K562 (cell line): ENCODE results near the gene SLC4A1. TPM values are rescaled to one million over a fixed set of nuclear protein-coding genes. Genes with fewer than 3 reads are reported as not detected.

ENCODE experiments used
- ATAC-seq: fragments of 200-7000 bp; cut with Tn5 transposase; 3 replicates; pipeline ENCODE4 v1.9.1; 2020; ENCODE audit warnings: moderate library complexity
- BruUV-seq: library from RNA; stranded (reverse); fragments of 400-500 nt; replicated peaks from 2 replicates; lab custom pipeline; 2021; lab: Mats Ljungman, UMichigan
- CTCF ChIA-PET: fragments of 300-600 bp; formaldehyde crosslinking; extraction: SDS; loops from one replicate; lab custom pipeline; 2021; ENCODE audit warnings: low intra/inter-chr PET ratio; lab: Yijun Ruan, JAX
- POLR2A ChIA-PET: fragments of 300-600, 350-650 bp; sonication (Branson Sonifier 250); formaldehyde crosslinking; extraction: SDS; loops from one replicate; lab custom pipeline; 2021; ENCODE audit warnings: antibody characterized with exemption, inconsistent platforms; lab: Yijun Ruan, JAX
- DNase-seq, 4 experiments: peaks; one replicate each; pipeline versions ENCODE4 v3.0.0 to v3.0.0-alpha.2; 2011 to 2018; ENCODE audit warnings: low spot score in 3 of 4, mixed read lengths in 3 of 4; ENCODE audit errors: extremely low read depth in 1 of 4
- FAIRE-seq: peaks from 2 replicates; lab custom pipeline; 2011; peaks lifted over from hg19 to GRCh38; lab: Jason Lieb, UNC
- H2AFZ ChIP-seq: 2 replicates; pipeline ENCODE4 v1.6.0; 2011; ENCODE audit warnings: low read depth, low read length, control low read depth, inconsistent platforms
- H3K27ac ChIP-seq: fragments of 200-600 bp; 3 replicates; pipeline ENCODE4 v1.8.0; 2011; ENCODE audit warnings: low read depth, mild to moderate bottlenecking, control low read depth, inconsistent platforms, low read length, moderate library complexity, mixed read lengths; ENCODE audit errors: extremely low read depth
- H3K27me3 ChIP-seq, 2 experiments: fragments of 300-600 bp in 1 of 2; 2 replicates in 1 of 2; 3 replicates in 1 of 2; pipeline versions ENCODE4 v1.6.0 to v1.8.0; 2011; ENCODE audit warnings: inconsistent platforms in 2 of 2, low read length in 2 of 2, mild to moderate bottlenecking in 1 of 2, mixed read lengths in 1 of 2, moderate library complexity in 1 of 2; ENCODE audit not compliant: control insufficient read depth in 2 of 2, insufficient read depth in 2 of 2
- H3K36me3 ChIP-seq: fragments of 300-600 bp; 3 replicates; pipeline ENCODE4 v1.8.0; 2011; ENCODE audit warnings: mild to moderate bottlenecking, low read length, inconsistent platforms; ENCODE audit not compliant: control insufficient read depth, insufficient read depth
- H3K4me1 ChIP-seq, 2 experiments: fragments of 200-600 bp in 1 of 2; replicated peaks in 1 of 2; 2 replicates in 1 of 2; 3 replicates in 1 of 2; pipeline versions ENCODE4 v1.5.1 to v1.8.0; 2011; ENCODE audit warnings: inconsistent platforms in 2 of 2, low read length in 2 of 2, mild to moderate bottlenecking in 1 of 2, mixed read lengths in 1 of 2, moderate library complexity in 1 of 2; ENCODE audit not compliant: control insufficient read depth in 2 of 2, insufficient read depth in 2 of 2
- H3K4me2 ChIP-seq: 2 replicates; pipeline ENCODE4 v1.6.1; 2011; ENCODE audit warnings: low read length, control low read depth, inconsistent platforms, mixed read lengths; ENCODE audit not compliant: insufficient read depth
- H3K4me3 ChIP-seq: fragments of 200-600 bp; sonication (generic), shearing (Covaris generic); 2 replicates; pipeline ENCODE4 v1.5.1; 2016; ENCODE audit warnings: control low read depth, inconsistent platforms
- H3K79me2 ChIP-seq: fragments of 200-600 bp; 3 replicates; pipeline ENCODE4 v1.8.0; 2011; ENCODE audit warnings: low read length, inconsistent platforms; ENCODE audit not compliant: control insufficient read depth, insufficient read depth
- H3K9ac ChIP-seq, 2 experiments: 2 replicates each; pipeline versions ENCODE4 v1.6.0 to v1.6.1; 2011; ENCODE audit warnings: low read depth in 2 of 2, low read length in 2 of 2, control low read depth in 1 of 2, inconsistent platforms in 1 of 2, mild to moderate bottlenecking in 1 of 2, mixed read lengths in 1 of 2; ENCODE audit not compliant: insufficient read depth in 1 of 2
- H3K9me1 ChIP-seq: one replicate; pipeline ENCODE4 v1.6.0; 2011; ENCODE audit warnings: inconsistent platforms, mild to moderate bottlenecking, low read length, moderate library complexity; ENCODE audit not compliant: control insufficient read depth, insufficient read depth
- H3K9me3 ChIP-seq: replicated peaks from 2 replicates; pipeline ENCODE4 v1.5.1; 2011; ENCODE audit warnings: low read depth, low read length, inconsistent platforms; ENCODE audit not compliant: control insufficient read depth, insufficient read depth
- H4K20me1 ChIP-seq: replicated peaks from 2 replicates; pipeline ENCODE4 v1.6.1; 2011; ENCODE audit warnings: low read length, inconsistent platforms, mixed read lengths; ENCODE audit not compliant: control insufficient read depth, insufficient read depth
- ATF7 ChIP-seq: fragments of 450-650 bp; IDR thresholded peaks from 2 replicates; pipeline ENCODE4 v1.7.1; 2014; ENCODE audit warnings: mild to moderate bottlenecking, moderate library complexity
- CBFB ChIP-seq: sonication (generic); formaldehyde crosslinking; IDR thresholded peaks from 2 replicates; pipeline ENCODE4 v1.4.0; 2020; ENCODE audit warnings: mild to moderate bottlenecking, missing genetic modification reagents
- E4F1 ChIP-seq: fragments of 250-450 bp; sonication (Bioruptor Pico); IDR thresholded peaks from 2 replicates; pipeline ENCODE4 v1.5.0; 2021; ENCODE audit warnings: mild to moderate bottlenecking, borderline replicate concordance
- PHF20 ChIP-seq: fragments of 450-650 bp; IDR thresholded peaks from 2 replicates; pipeline ENCODE4 v1.6.1; 2018; ENCODE audit not compliant: partially characterized antibody
- PHF8 ChIP-seq: fragments of 200-600 bp; sonication (generic); IDR thresholded peaks from 2 replicates; pipeline ENCODE4 v1.6.1; 2012; ENCODE audit warnings: mixed run types, mild to moderate bottlenecking, inconsistent platforms, low read length, moderate library complexity, borderline replicate concordance
- POLR2H ChIP-seq: IDR thresholded peaks from 2 replicates; pipeline ENCODE4 v1.6.1; 2016; ENCODE audit warnings: missing genetic modification characterization, low read depth, mild to moderate bottlenecking, control low read depth, missing compliant biosample characterization, moderate library complexity
- SIN3B ChIP-seq: fragments of 450-650 bp; IDR thresholded peaks from 2 replicates; pipeline ENCODE4 v1.6.1; 2017; ENCODE audit warnings: low read depth, mild to moderate bottlenecking, moderate library complexity
- ZNF12 ChIP-seq: sonication (generic); formaldehyde crosslinking; IDR thresholded peaks from 2 replicates; pipeline ENCODE4 v1.4.0; 2020; ENCODE audit warnings: mild to moderate bottlenecking, missing genetic modification reagents
- ZNF217 ChIP-seq: sonication (generic); formaldehyde crosslinking; IDR thresholded peaks from 2 replicates; pipeline ENCODE4 v1.8.0; 2022; ENCODE audit warnings: mild to moderate bottlenecking, missing genetic modification reagents
- ZNF263 ChIP-seq: sonication (generic); formaldehyde crosslinking; IDR thresholded peaks from 2 replicates; pipeline ENCODE4 v1.8.0; 2022; ENCODE audit warnings: mild to moderate bottlenecking, missing genetic modification reagents, borderline replicate concordance
- ZNF785 ChIP-seq: fragments of 250-450 bp; sonication (Bioruptor Pico); IDR thresholded peaks from 2 replicates; pipeline ENCODE4 v1.4.0; 2020; ENCODE audit warnings: mild to moderate bottlenecking
- WGBS: fragments of 100-300 bp; shearing (Covaris generic); methylation state at CpG from one replicate; pipeline ENCODE4 v1.1.6; 2016; ENCODE audit warnings: low coverage, mixed read lengths; ENCODE audit not compliant: insufficient coverage; ENCODE audit errors: missing lambda C conversion rate; 5-methylcytosine and 5-hydroxymethylcytosine counted together
- in situ Hi-C: fragments of 300-500 bp; cut with MboI; formaldehyde crosslinking; loops from 4 replicates; pipeline ENCODE4 v1.15.0; 2018; ENCODE audit warnings: inconsistent platforms, mixed read lengths
- intact Hi-C: fragments of 100-400 bp; cut with micrococcal nuclease; formaldehyde crosslinking; loops from 2 replicates; pipeline ENCODE4 v1.14.2; 2022
- polyA plus RNA-seq, 8 experiments: library from polyadenylated mRNA; depleted of rRNA in 4 of 8; stranded (reverse) in 5 of 8; unstranded in 3 of 8; fragments of >200 nt; fragmentation: Nextera tagmentation in 2 of 8; fragmentation: Illumina TruSeq in 1 of 8; extraction: Ambion mirVana in 2 of 8; extraction: Trizol in 1 of 8; gene quantifications; 2 replicates each; pipeline versions ENCODE4 v1.2.1 to v1.2.3, GENCODE V29; 2011 to 2014; ENCODE audit warnings: inconsistent platforms in 1 of 8, missing spikeins in 1 of 8
- total RNA-seq, 7 experiments: library from RNA; depleted of rRNA in 6 of 7; stranded (reverse); fragments of >200 nt in 6 of 7; fragmentation: Illumina TruSeq in 2 of 7; extraction: Trizol in 2 of 7; gene quantifications; 2 replicates each; pipeline versions ENCODE4 v1.2.1 to v1.2.3, GENCODE V29; 2011 to 2021; ENCODE audit warnings: low replicate concordance in 1 of 7
- TF ChIP-seq, protein P1 (sequence below), 2 experiments: fragments of 450-650 bp; IDR thresholded peaks; 2 replicates each; pipeline ENCODE4 v1.6.1; 2018; ENCODE audit warnings: mild to moderate bottlenecking in 2 of 2, low read depth in 1 of 2; ENCODE audit not compliant: partially characterized antibody in 2 of 2

The SLC4A1 gene
- total and polyA plus RNA-seq, 9 of the 15 experiments (the other 6 are each of a cell fraction or from before 2014, with no cell fraction given) = 0.14 to 1.00 (median 0.53) TPM

- under 1% methylated on average over 57 of the region's 108 CpGs for WGBS
- ChIA-PET POLR2A (interaction anchor here (0.9 to 2.8 kb wide), 8 partner anchors 9 to 136 kb away, joined by 3 to 16 read pairs (median 4); partner anchors contain the start of gene SLC25A39), CTCF (interaction anchor here (0.7 kb wide), 1 partner anchor 110 kb away, joined by 4 read pairs; no protein-coding TSS in a partner anchor)
- Histone ChIP-seq H3K4me3 (peak overlapping the region; percentile 83), H3K4me2 (peak overlapping the region; percentile 78), H3K9me3 (no peaks in the 10 kb centered on the region), H3K79me2 (peaks cover 47% of the 10 kb centered on the region), H3K4me1 (peaks cover 16 to 35% of the 10 kb centered on the region in 2 experiments), H3K9me1 (no peaks in the 10 kb centered on the region), H3K27ac (peak overlapping the region; percentile 98), H3K36me3 (peaks cover 25% of the 10 kb centered on the region), H4K20me1 (no peaks in the 10 kb centered on the region), H2AFZ (peak overlapping the region; percentile 88), H3K27me3 (no peaks in the 10 kb centered on the region), H3K9ac (peak overlapping the region; percentile 82 to 97)
- DNase-seq (peak; percentile 56 to 82 (median 78)), ATAC-seq (peak; percentile 59), FAIRE-seq (no peak)
- in situ Hi-C loops (no loop called here), intact Hi-C loops (loop anchor here (2.0 kb wide), 1 partner anchor 26 kb away; no protein-coding TSS in a partner anchor)
- BruUV-seq = TSS peak; percentile 62
- no peak for TF ChIP-seq CBFB (CRISPR knock-in tag)
- TF ChIP-seq ZNF263 (CRISPR knock-in tag) = peak; percentile 75
- TF ChIP-seq ATF7 = 0 out of 2 replicates have a peak, but pooled peaks have one; percentile 30
- TF ChIP-seq, protein P1, sequence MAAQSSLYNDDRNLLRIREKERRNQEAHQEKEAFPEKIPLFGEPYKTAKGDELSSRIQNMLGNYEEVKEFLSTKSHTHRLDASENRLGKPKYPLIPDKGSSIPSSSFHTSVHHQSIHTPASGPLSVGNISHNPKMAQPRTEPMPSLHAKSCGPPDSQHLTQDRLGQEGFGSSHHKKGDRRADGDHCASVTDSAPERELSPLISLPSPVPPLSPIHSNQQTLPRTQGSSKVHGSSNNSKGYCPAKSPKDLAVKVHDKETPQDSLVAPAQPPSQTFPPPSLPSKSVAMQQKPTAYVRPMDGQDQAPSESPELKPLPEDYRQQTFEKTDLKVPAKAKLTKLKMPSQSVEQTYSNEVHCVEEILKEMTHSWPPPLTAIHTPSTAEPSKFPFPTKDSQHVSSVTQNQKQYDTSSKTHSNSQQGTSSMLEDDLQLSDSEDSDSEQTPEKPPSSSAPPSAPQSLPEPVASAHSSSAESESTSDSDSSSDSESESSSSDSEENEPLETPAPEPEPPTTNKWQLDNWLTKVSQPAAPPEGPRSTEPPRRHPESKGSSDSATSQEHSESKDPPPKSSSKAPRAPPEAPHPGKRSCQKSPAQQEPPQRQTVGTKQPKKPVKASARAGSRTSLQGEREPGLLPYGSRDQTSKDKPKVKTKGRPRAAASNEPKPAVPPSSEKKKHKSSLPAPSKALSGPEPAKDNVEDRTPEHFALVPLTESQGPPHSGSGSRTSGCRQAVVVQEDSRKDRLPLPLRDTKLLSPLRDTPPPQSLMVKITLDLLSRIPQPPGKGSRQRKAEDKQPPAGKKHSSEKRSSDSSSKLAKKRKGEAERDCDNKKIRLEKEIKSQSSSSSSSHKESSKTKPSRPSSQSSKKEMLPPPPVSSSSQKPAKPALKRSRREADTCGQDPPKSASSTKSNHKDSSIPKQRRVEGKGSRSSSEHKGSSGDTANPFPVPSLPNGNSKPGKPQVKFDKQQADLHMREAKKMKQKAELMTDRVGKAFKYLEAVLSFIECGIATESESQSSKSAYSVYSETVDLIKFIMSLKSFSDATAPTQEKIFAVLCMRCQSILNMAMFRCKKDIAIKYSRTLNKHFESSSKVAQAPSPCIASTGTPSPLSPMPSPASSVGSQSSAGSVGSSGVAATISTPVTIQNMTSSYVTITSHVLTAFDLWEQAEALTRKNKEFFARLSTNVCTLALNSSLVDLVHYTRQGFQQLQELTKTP (IDR thresholded peaks at IDR 0.05; ENCODE audit: low read depth in 1 of 2, partially characterized antibody in 2 of 2) = peak in 1 of 2 experiments; percentile 41
- peak; percentile 54; the same call in 1 of the 2 replicates for TF ChIP-seq PHF8
- TF ChIP-seq ZNF217 (CRISPR knock-in tag) = no peak
- 0 out of 2 replicates have a peak, but pooled peaks have one; percentile 29 for TF ChIP-seq ZNF12 (CRISPR knock-in tag)
- no peak for TF ChIP-seq E4F1 (CRISPR knock-in tag)
- TF ChIP-seq ZNF785 (CRISPR knock-in tag) = 0 out of 2 replicates have a peak, but pooled peaks have one; percentile 20
- TF ChIP-seq SIN3B = peak; percentile 17; the same call in 1 of the 2 replicates
- peak; percentile 14 for TF ChIP-seq PHF20
- TF ChIP-seq POLR2H (tag) = no peak
Measured at GRCh38 chr17:44220213-44221083, 47.5 kb downstream of the SLC4A1 start.
